ENCODE results near the gene RAD51B. TPM values are rescaled to one million over a fixed set of nuclear protein-coding genes. Genes with fewer than 3 reads are reported as not detected.

Gene RAD51B
- total and polyA plus RNA-seq, 9 of the 15 experiments (the other 6 are each of a cell fraction or from before 2014, with no cell fraction given), result 8.5 to 17.3 (median 11.3) TPM

- Histone ChIP-seq H3K4me2 (ENCODE audit: insufficient read depth, low read length) (no peak overlapping the region), H3K79me2 (ENCODE audit: control insufficient read depth, insufficient read depth, low read length) (no peaks in the 10 kb centered on the region), H3K27ac (ENCODE audit: extremely low read depth, low read depth, low read length) (no peak overlapping the region), H3K9ac (ENCODE audit: insufficient read depth in 1 of 2, low read depth in 2 of 2, low read length in 2 of 2) (no peak overlapping the region), H4K20me1 (replicated peaks; ENCODE audit: control insufficient read depth, insufficient read depth, low read length) (0 out of 2 replicates have a peak, but pooled peaks cover 3% of the 10 kb centered on the region), H3K27me3 (ENCODE audit: control insufficient read depth in 2 of 2, insufficient read depth in 2 of 2, low read length in 2 of 2) (no peaks in the 10 kb centered on the region), H3K4me3 (no peak overlapping the region), H3K36me3 (ENCODE audit: control insufficient read depth, insufficient read depth, low read length) (no peaks in the 10 kb centered on the region), H3K4me1 (replicated peaks in 1 of 2; ENCODE audit: control insufficient read depth in 2 of 2, insufficient read depth in 2 of 2, low read length in 2 of 2) (no peaks in the 10 kb centered on the region; a peak in 1 of 5 replicates), H2AFZ (ENCODE audit: low read depth, low read length) (no peak overlapping the region), H3K9me3 (replicated peaks; ENCODE audit: control insufficient read depth, insufficient read depth, low read depth, low read length) (no peaks in the 10 kb centered on the region), H3K9me1 (ENCODE audit: control insufficient read depth, insufficient read depth, low read length) (no peaks in the 10 kb centered on the region)
- ATAC-seq (peak; percentile 89), FAIRE-seq (peak; percentile 91), DNase-seq (ENCODE audit: extremely low read depth in 1 of 4, low spot score in 3 of 4) (peak; percentile 19 to 53 (median 32))
- in situ Hi-C loops (cut with MboI) (loop anchor here (10.0 kb wide), 1 partner anchor 891 kb away; no protein-coding TSS in a partner anchor), intact Hi-C loops (cut with micrococcal nuclease) (no loop called here)
- WGBS (ENCODE audit: insufficient coverage, low coverage, missing lambda C conversion rate), result 57% methylated on average over 1 of the region's 1 CpG
- CTCF ChIA-PET (ENCODE audit: low intra/inter-chr PET ratio), result interaction anchor here (0.6 kb wide), 1 partner anchor 882 kb away, joined by 4 read pairs; no protein-coding TSS in a partner anchor
- POLR2A ChIA-PET, result no interaction called here
- BruUV-seq (replicated peaks), result no TSS peak
- TF ChIP-seq ZNF318 (IDR thresholded peaks at IDR 0.05; ENCODE audit: borderline replicate concordance in 1 of 2, low read depth in 1 of 2), result no peak
- TF ChIP-seq TAL1 (IDR thresholded peaks at IDR 0.05), result no peak
- peak; percentile 40; the same call in 1 of the 2 replicates for TF ChIP-seq ARID3A (IDR thresholded peaks at IDR 0.05; ENCODE audit: borderline replicate concordance, low read depth, low read length)
- peak; percentile 55 to 73 for TF ChIP-seq RAD21 (CRISPR knock-in tag; conservative IDR thresholded peaks at IDR 0.05 in 1 of 2, IDR thresholded peaks at IDR 0.05 in 1 of 2)
Observed at GRCh38 chr14:67934087-67934486, 114.5 kb downstream of the RAD51B start.

Data from K562 (cell line).